GM12878 (cell line): ENCODE results near the gene SDHAF1. TPM values are rescaled to one million over a fixed set of nuclear protein-coding genes. Genes with fewer than 3 reads are reported as not detected.

ENCODE experiments used
- ATAC-seq: fragments of 200-7000 bp; cut with Tn5 transposase; 3 replicates; pipeline ENCODE4 v1.9.1; 2020; ENCODE audit warnings: mild to moderate bottlenecking, moderate library complexity
- BruUV-seq: library from RNA; stranded (reverse); fragments of 400-500 nt; replicated peaks from 2 replicates; lab custom pipeline; 2021; lab: Mats Ljungman, UMichigan
- CTCF ChIA-PET: fragments of 300-600 bp; sonication (Branson Sonifier 250); formaldehyde crosslinking; extraction: SDS; loops from one replicate; lab custom pipeline; 2021; ENCODE audit warnings: inconsistent platforms; lab: Yijun Ruan, JAX
- POLR2A ChIA-PET: fragments of 350-600 bp; formaldehyde crosslinking; extraction: SDS; loops from one replicate; lab custom pipeline; 2021; ENCODE audit warnings: inconsistent platforms; lab: Charles Lee
- RAD21 ChIA-PET: fragments of 300-600 bp; sonication (Branson Sonifier 250); formaldehyde crosslinking; loops from one replicate; lab custom pipeline; 2023; ENCODE audit warnings: antibody characterized with exemption; ENCODE audit not compliant: unreplicated experiment; lab: Charles Lee
- SMC1A ChIA-PET: fragments of 300-600 bp; sonication (Branson Sonifier 250); formaldehyde crosslinking; loops from one replicate; lab custom pipeline; 2023; ENCODE audit not compliant: unreplicated experiment, uncharacterized antibody; lab: Charles Lee
- DNase-seq: peaks from one replicate; pipeline ENCODE4 v3.0.0-alpha.2; 2011; ENCODE audit warnings: low read depth, low spot score
- FAIRE-seq: peaks from 3 replicates; lab custom pipeline; 2011; peaks lifted over from hg19 to GRCh38; lab: Jason Lieb, UNC
- H2AFZ ChIP-seq: 2 replicates; pipeline ENCODE4 v1.6.0; 2011; ENCODE audit warnings: low read depth, low read length, control low read depth; ENCODE audit not compliant: control insufficient read depth
- H3K27ac ChIP-seq: 2 replicates; pipeline ENCODE4 v1.5.1; 2011; ENCODE audit warnings: control low read depth; ENCODE audit not compliant: control insufficient read depth, insufficient read depth
- H3K27me3 ChIP-seq, 2 experiments: replicated peaks in 1 of 2; 2 replicates each; pipeline versions ENCODE4 v1.6.0 to v1.6.1; 2011; ENCODE audit warnings: low read length in 1 of 2; ENCODE audit not compliant: control insufficient read depth in 2 of 2, insufficient read depth in 2 of 2
- H3K36me3 ChIP-seq, 2 experiments: 2 replicates each; pipeline ENCODE4 v1.5.1; 2011; ENCODE audit warnings: low read length in 1 of 2; ENCODE audit not compliant: control insufficient read depth in 2 of 2, insufficient read depth in 2 of 2
- H3K4me1 ChIP-seq: 2 replicates; pipeline ENCODE4 v1.6.1; 2011; ENCODE audit warnings: mild to moderate bottlenecking, low read length, moderate library complexity, mixed read lengths; ENCODE audit not compliant: control insufficient read depth, insufficient read depth
- H3K4me2 ChIP-seq: 2 replicates; pipeline ENCODE4 v1.6.0; 2011; ENCODE audit warnings: control low read depth; ENCODE audit not compliant: control insufficient read depth, insufficient read depth
- H3K4me3 ChIP-seq: fragments of 200-600 bp; sonication (generic); 2 replicates; pipeline ENCODE4 v1.5.1; 2016
- H3K79me2 ChIP-seq: 2 replicates; pipeline ENCODE4 v1.6.0; 2011; ENCODE audit warnings: low read length; ENCODE audit not compliant: control insufficient read depth, insufficient read depth
- H3K9ac ChIP-seq: 2 replicates; pipeline ENCODE4 v1.8.0; 2011; ENCODE audit warnings: low read length, control low read depth, mixed read lengths; ENCODE audit not compliant: control insufficient read depth, insufficient read depth
- H3K9me3 ChIP-seq: replicated peaks from 3 replicates; pipeline ENCODE4 v1.5.1; 2011; ENCODE audit warnings: mild to moderate bottlenecking, low read length; ENCODE audit not compliant: control insufficient read depth, insufficient read depth
- H4K20me1 ChIP-seq: 2 replicates; pipeline ENCODE4 v1.6.0; 2011; ENCODE audit not compliant: control insufficient read depth, insufficient read depth
- BACH1 ChIP-seq: fragments of 450-650 bp; IDR thresholded peaks from 2 replicates; pipeline ENCODE4 v1.6.1; 2017; ENCODE audit warnings: mild to moderate bottlenecking, borderline replicate concordance
- DPF2 ChIP-seq: fragments of 450-650 bp; IDR thresholded peaks from 2 replicates; pipeline ENCODE4 v1.6.1; 2017; ENCODE audit warnings: mild to moderate bottlenecking
- ETV6 ChIP-seq, 2 experiments: fragments of 450-650 bp in 1 of 2; IDR thresholded peaks in 1 of 2; conservative IDR thresholded peaks in 1 of 2; 2 replicates each; pipeline ENCODE4 v1.6.1; 2014; ENCODE audit warnings: antibody characterized with exemption in 1 of 2, borderline replicate concordance in 1 of 2, low read depth in 1 of 2, mild to moderate bottlenecking in 1 of 2, moderate library complexity in 1 of 2
- LARP7 ChIP-seq: fragments of 450-650 bp; IDR thresholded peaks from 2 replicates; pipeline ENCODE4 v1.6.1; 2017; ENCODE audit warnings: mild to moderate bottlenecking
- MTA3 ChIP-seq: IDR thresholded peaks from 2 replicates; pipeline ENCODE4 v1.6.1; 2012; ENCODE audit warnings: low read length, inconsistent platforms, borderline replicate concordance
- PML ChIP-seq: IDR thresholded peaks from 2 replicates; pipeline ENCODE4 v1.6.1; 2012; ENCODE audit warnings: low read length, inconsistent platforms
- POLR2AphosphoS2 ChIP-seq: IDR thresholded peaks from 2 replicates; pipeline ENCODE4 v1.6.1; 2011; ENCODE audit warnings: low read depth, mild to moderate bottlenecking, low read length, improper control_type of control experiment, moderate library complexity
- RELA ChIP-seq: fragments of 450-650 bp; IDR thresholded peaks from 2 replicates; pipeline ENCODE4 v1.8.0; 2014; ENCODE audit warnings: borderline replicate concordance; ENCODE audit not compliant: partially characterized antibody
- SMAD5 ChIP-seq: IDR thresholded peaks from 2 replicates; pipeline ENCODE4 v1.6.1; 2016; ENCODE audit warnings: antibody characterized with exemption, low read depth
- SMC3 ChIP-seq: IDR thresholded peaks from 2 replicates; pipeline ENCODE4 v1.6.1; 2011; ENCODE audit warnings: low read length, improper control_type of control experiment, borderline replicate concordance
- ZSCAN29 ChIP-seq: fragments of 450-650 bp; IDR thresholded peaks from 2 replicates; pipeline ENCODE4 v1.6.1; 2017; ENCODE audit warnings: mild to moderate bottlenecking, moderate library complexity
- WGBS: methylation state at CpG from one replicate; pipeline ENCODE4 v1.1.6; 2016; ENCODE audit warnings: low lambda C conversion rate; ENCODE audit not compliant: insufficient replicate concordance, insufficient coverage; ENCODE audit errors: missing lambda C conversion rate; 5-methylcytosine and 5-hydroxymethylcytosine counted together
- in situ Hi-C: fragments of 300-500 bp; cut with MboI; formaldehyde crosslinking; loops from 9 replicates; pipeline ENCODE4 v1.14.3; 2018; ENCODE audit warnings: mixed read lengths
- intact Hi-C: fragments of 100-400 bp; cut with micrococcal nuclease; formaldehyde crosslinking; loops from one replicate; pipeline ENCODE4 v1.14.2; 2022; ENCODE audit not compliant: unreplicated experiment
- polyA plus RNA-seq, 11 experiments: library from polyadenylated mRNA; depleted of rRNA in 4 of 11; unstranded in 6 of 11; stranded (reverse) in 5 of 11; fragments of >200 nt; fragmentation: Nextera tagmentation in 4 of 11; fragmentation: Illumina TruSeq in 1 of 11; extraction: Ambion mirVana in 4 of 11; extraction: Trizol in 1 of 11; gene quantifications; 1 replicate in 1 of 11; 2 replicates in 10 of 11; pipeline versions ENCODE4 v1.2.1 to v1.2.3, GENCODE V29; 2011 to 2016; ENCODE audit warnings: inconsistent platforms in 2 of 11, missing spikeins in 2 of 11, low read depth in 1 of 11
- total RNA-seq, 4 experiments: library from RNA; depleted of rRNA in 3 of 4; stranded (reverse); fragments of >200 nt in 3 of 4; fragmentation: Illumina TruSeq in 1 of 4; extraction: Trizol in 1 of 4; gene quantifications; 2 replicates each; pipeline versions ENCODE4 v1.2.1 to v1.2.3, GENCODE V29; 2013 to 2021
- TF ChIP-seq, protein P1 (sequence below): IDR thresholded peaks from 2 replicates; pipeline ENCODE4 v1.6.1; 2012; ENCODE audit warnings: improper control_type of control experiment, low read depth, low read length; ENCODE audit not compliant: insufficient replicate concordance
- TF ChIP-seq, protein P2 (sequence below): fragments of 450-650 bp; conservative IDR thresholded peaks from 2 replicates; pipeline ENCODE4 v1.6.1; 2017; ENCODE audit warnings: mild to moderate bottlenecking, moderate library complexity

SDHAF1 gene
- total and polyA plus RNA-seq, 10 of the 15 experiments (the other 5 are each of a cell fraction or from before 2014, with no cell fraction given), result 0.74 to 45.6 (median 24.4) TPM

DNA sequence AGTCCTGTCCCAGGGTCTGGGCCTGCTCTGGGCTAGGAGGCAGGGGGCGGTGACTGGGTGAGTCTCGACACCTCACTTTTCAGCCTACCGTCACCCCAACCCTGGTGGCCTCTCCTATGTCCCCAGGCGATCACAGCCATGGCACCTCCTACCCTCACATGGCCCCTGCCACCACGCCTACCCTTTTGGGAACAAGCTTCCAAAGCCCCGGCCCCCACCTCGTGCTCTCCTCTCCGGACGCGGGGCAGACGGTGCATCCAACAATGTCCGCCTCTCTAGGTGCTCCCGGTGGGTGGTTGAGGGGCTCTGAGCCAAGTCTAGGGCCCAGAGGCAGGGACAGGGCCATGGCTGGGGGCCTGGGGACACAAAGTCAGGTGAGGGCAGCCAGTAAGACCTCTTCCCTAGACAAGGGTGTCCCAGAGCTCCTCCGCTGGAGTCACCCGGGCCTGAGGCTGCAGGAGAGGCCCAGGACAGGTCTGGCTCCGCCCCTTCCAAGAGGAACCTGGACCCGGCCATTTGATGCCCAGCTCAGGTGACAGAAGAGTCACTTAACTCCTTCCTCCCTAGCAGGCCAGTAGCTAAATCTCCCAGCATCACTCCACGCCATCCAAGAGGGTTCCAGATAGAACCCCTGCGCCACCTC is 13.5 kb downstream of the SDHAF1 start, which contains the start of gene SYNE4 (continued):
- TF ChIP-seq, protein P1, sequence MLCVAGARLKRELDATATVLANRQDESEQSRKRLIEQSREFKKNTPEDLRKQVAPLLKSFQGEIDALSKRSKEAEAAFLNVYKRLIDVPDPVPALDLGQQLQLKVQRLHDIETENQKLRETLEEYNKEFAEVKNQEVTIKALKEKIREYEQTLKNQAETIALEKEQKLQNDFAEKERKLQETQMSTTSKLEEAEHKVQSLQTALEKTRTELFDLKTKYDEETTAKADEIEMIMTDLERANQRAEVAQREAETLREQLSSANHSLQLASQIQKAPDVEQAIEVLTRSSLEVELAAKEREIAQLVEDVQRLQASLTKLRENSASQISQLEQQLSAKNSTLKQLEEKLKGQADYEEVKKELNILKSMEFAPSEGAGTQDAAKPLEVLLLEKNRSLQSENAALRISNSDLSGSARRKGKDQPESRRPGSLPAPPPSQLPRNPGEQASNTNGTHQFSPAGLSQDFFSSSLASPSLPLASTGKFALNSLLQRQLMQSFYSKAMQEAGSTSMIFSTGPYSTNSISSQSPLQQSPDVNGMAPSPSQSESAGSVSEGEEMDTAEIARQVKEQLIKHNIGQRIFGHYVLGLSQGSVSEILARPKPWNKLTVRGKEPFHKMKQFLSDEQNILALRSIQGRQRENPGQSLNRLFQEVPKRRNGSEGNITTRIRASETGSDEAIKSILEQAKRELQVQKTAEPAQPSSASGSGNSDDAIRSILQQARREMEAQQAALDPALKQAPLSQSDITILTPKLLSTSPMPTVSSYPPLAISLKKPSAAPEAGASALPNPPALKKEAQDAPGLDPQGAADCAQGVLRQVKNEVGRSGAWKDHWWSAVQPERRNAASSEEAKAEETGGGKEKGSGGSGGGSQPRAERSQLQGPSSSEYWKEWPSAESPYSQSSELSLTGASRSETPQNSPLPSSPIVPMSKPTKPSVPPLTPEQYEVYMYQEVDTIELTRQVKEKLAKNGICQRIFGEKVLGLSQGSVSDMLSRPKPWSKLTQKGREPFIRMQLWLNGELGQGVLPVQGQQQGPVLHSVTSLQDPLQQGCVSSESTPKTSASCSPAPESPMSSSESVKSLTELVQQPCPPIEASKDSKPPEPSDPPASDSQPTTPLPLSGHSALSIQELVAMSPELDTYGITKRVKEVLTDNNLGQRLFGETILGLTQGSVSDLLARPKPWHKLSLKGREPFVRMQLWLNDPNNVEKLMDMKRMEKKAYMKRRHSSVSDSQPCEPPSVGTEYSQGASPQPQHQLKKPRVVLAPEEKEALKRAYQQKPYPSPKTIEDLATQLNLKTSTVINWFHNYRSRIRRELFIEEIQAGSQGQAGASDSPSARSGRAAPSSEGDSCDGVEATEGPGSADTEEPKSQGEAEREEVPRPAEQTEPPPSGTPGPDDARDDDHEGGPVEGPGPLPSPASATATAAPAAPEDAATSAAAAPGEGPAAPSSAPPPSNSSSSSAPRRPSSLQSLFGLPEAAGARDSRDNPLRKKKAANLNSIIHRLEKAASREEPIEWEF, result no peak
- TF ChIP-seq LARP7 (no peak), MTA3 (no peak)

DNA sequence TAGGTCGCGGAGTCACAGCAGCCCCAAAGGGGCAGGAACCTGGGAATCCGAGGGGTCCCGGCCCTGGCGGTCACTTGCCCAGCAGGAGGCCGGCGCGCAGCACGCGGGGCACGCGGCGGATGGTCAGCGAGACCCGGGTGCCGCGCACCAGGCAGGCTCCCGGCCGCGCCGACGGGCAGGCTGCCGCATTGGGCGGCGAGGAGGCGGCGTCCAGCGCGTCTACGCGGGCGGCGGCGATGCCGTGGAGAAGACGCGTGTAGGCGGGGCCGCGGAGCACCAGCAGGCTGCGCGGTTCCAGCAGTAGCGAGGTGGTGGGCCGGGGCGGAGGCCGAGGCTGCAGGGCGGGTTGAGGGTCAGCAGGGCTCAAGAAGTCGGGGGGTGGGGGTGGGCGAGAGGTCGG is 14.2 kb downstream of the SDHAF1 start:
- DNase-seq (no peak), FAIRE-seq (no peak), ATAC-seq (peak; percentile 61)
- H3K4me2 ChIP-seq, result peak overlapping the region; percentile 66; the same call in 1 of the 2 replicates
- H3K79me2 ChIP-seq, result peaks cover 9% of the 10 kb centered on the region
- in situ Hi-C loops (no loop called here), intact Hi-C loops (no loop called here)
- ChIA-PET CTCF (interaction anchor here (1.7 kb wide), 1 partner anchor 11 kb away, joined by 6 read pairs; no protein-coding TSS in a partner anchor), SMC1A (interaction anchor here (0.6 kb wide), 1 partner anchor 35 kb away, joined by 3 read pairs; no protein-coding TSS in a partner anchor), POLR2A (interaction anchor here (1.5 kb wide), 1 partner anchor 12 kb away, joined by 5 read pairs; no protein-coding TSS in a partner anchor), RAD21 (no interaction called here)
- no peaks in the 10 kb centered on the region for H3K27me3 ChIP-seq
- 7% methylated on average over 43 of the region's 50 CpGs for WGBS
- H2AFZ ChIP-seq, result no peak overlapping the region
- no peak overlapping the region for H3K27ac ChIP-seq
- no peak overlapping the region for H3K9ac ChIP-seq
- BruUV-seq, result no TSS peak
- H3K4me1 ChIP-seq, result no peaks in the 10 kb centered on the region; the same call in 1 of the 2 replicates
- no peaks in the 10 kb centered on the region for H3K36me3 ChIP-seq
- H4K20me1 ChIP-seq, result no peaks in the 10 kb centered on the region
- no peaks in the 10 kb centered on the region for H3K9me3 ChIP-seq
- peak overlapping the region; percentile 47; the same call in 1 of the 2 replicates for H3K4me3 ChIP-seq
- TF ChIP-seq SMAD5 (no peak), PML (no peak), POLR2AphosphoS2 (no peak), RELA (no peak), SMC3 (no peak), ZSCAN29 (peak; percentile 99), DPF2 (0 out of 2 replicates have a peak, but pooled peaks have one; percentile 49), BACH1 (peak; percentile 71), ETV6 (conservative IDR thresholded peaks at IDR 0.05 in 1 of 2, IDR thresholded peaks at IDR 0.05 in 1 of 2; ENCODE audit: borderline replicate concordance in 1 of 2, low read depth in 1 of 2) (no peak)
- TF ChIP-seq, protein P2, sequence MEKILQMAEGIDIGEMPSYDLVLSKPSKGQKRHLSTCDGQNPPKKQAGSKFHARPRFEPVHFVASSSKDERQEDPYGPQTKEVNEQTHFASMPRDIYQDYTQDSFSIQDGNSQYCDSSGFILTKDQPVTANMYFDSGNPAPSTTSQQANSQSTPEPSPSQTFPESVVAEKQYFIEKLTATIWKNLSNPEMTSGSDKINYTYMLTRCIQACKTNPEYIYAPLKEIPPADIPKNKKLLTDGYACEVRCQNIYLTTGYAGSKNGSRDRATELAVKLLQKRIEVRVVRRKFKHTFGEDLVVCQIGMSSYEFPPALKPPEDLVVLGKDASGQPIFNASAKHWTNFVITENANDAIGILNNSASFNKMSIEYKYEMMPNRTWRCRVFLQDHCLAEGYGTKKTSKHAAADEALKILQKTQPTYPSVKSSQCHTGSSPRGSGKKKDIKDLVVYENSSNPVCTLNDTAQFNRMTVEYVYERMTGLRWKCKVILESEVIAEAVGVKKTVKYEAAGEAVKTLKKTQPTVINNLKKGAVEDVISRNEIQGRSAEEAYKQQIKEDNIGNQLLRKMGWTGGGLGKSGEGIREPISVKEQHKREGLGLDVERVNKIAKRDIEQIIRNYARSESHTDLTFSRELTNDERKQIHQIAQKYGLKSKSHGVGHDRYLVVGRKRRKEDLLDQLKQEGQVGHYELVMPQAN, result peak; percentile 36; the same call in 1 of the 2 replicates
